Activated T-helper 17 cell treated with anti-CD3 and anti-CD28 coated beads, Interleukin-2, amount 50 U/mL, for 72 hours (primary cell): ENCODE results near the gene CMA1. TPM values are rescaled to one million over a fixed set of nuclear protein-coding genes. Genes with fewer than 3 reads are reported as not detected.

Experiments used
- ATAC-seq: fragments of 150-1000 bp; cut with Tn5 transposase; replicated peaks from 2 replicates; pipeline ENCODE4 v1.10.0; 2021; ENCODE audit warnings: mild to moderate bottlenecking, moderate library complexity
- H3K27ac Mint-ChIP-seq: one replicate; pipeline ENCODE4 v1.8.0; 2022; ENCODE audit warnings: mixed read lengths
- H3K27me3 Mint-ChIP-seq: one replicate; pipeline ENCODE4 v1.8.0; 2022; ENCODE audit warnings: mixed read lengths
- H3K36me3 Mint-ChIP-seq: one replicate; pipeline ENCODE4 v1.8.0; 2022; ENCODE audit warnings: low read depth, mild to moderate bottlenecking, mixed read lengths
- H3K4me1 Mint-ChIP-seq: one replicate; pipeline ENCODE4 v1.8.0; 2022; ENCODE audit warnings: mixed read lengths
- H3K4me3 Mint-ChIP-seq: one replicate; pipeline ENCODE4 v1.8.0; 2022; ENCODE audit warnings: mild to moderate bottlenecking, mixed read lengths
- H3K9me3 Mint-ChIP-seq: one replicate; pipeline ENCODE4 v1.8.0; 2022; ENCODE audit warnings: mixed read lengths
- total RNA-seq, 2 donors: library from RNA; stranded (reverse); gene quantifications; one replicate each; pipeline ENCODE4 v1.2.3, GENCODE V29; 2022

CMA1 gene
- total RNA-seq, 2 donors from 2014 or later, result 0.80 TPM; not detected in 1

GRCh38 chr14:24458736-24459135 lies 49.3 kb downstream of the CMA1 start:
- no peak overlapping the region for H3K4me3 Mint-ChIP-seq
- H3K36me3 Mint-ChIP-seq, result no peaks in the 10 kb centered on the region
- ATAC-seq, result no peak
- H3K4me1 Mint-ChIP-seq, result no peaks in the 10 kb centered on the region
- H3K27me3 Mint-ChIP-seq, result no peaks in the 10 kb centered on the region
- H3K9me3 Mint-ChIP-seq, result no peaks in the 10 kb centered on the region
- H3K27ac Mint-ChIP-seq, result no peak overlapping the region

GRCh38 chr14:24456980-24457379 lies 51.1 kb downstream of the CMA1 start:
- H3K4me1 Mint-ChIP-seq, result no peaks in the 10 kb centered on the region
- H3K27ac Mint-ChIP-seq, result no peak overlapping the region
- H3K4me3 Mint-ChIP-seq, result no peak overlapping the region
- H3K9me3 Mint-ChIP-seq, result no peaks in the 10 kb centered on the region
- peaks cover 3% of the 10 kb centered on the region for H3K27me3 Mint-ChIP-seq
- peak; percentile 60 for ATAC-seq
- no peaks in the 10 kb centered on the region for H3K36me3 Mint-ChIP-seq

Other genes with a start within 250 kb of the CMA1 start
- 10 to 100 TPM; 16.1 to 18.2 TPM for gene TGM1, start 245.1 kb downstream of the CMA1 start, total RNA-seq
- 10 to 100 TPM; 61.0 to 68.3 TPM for gene RABGGTA, start 236.7 kb downstream of the CMA1 start, total RNA-seq
- gene DHRS1, start 208.5 kb downstream of the CMA1 start, total RNA-seq, result 10 to 100 TPM; 12.6 to 14.2 TPM
- 10 to 100 TPM; 21.2 to 42.2 TPM for gene NOP9, start 208.4 kb downstream of the CMA1 start, total RNA-seq
- 10 to 100 TPM; 14.9 to 28.1 TPM for gene CIDEB, start 200.3 kb downstream of the CMA1 start, total RNA-seq
- 10 to 100 TPM in 1 of 2 donors, 1 to 10 TPM in 1; 8.7 to 13.5 TPM for gene LTB4R2, start 198.1 kb downstream of the CMA1 start, total RNA-seq
- gene LTB4R, start 196.8 kb downstream of the CMA1 start, total RNA-seq, result 10 to 100 TPM; 11.6 to 21.4 TPM
- 10 to 100 TPM in 1 of 2 donors, 1 to 10 TPM in 1; 2.3 to 10.5 TPM for gene ADCY4, start 173.2 kb downstream of the CMA1 start, total RNA-seq
- 10 to 100 TPM; 12.9 to 17.4 TPM for gene RIPK3, start 168.3 kb downstream of the CMA1 start, total RNA-seq
- under 1 TPM in 1 of 2 donors, not detected in 1; 0.66 TPM for gene NFATC4, start 140.1 kb downstream of the CMA1 start, total RNA-seq
- gene NYNRIN, start 109.3 kb downstream of the CMA1 start, total RNA-seq, result under 1 TPM in 1 of 2 donors, not detected in 1; 0.04 TPM
- 10 to 100 TPM; 11.1 to 14.6 TPM for gene CBLN3, start 78.6 kb downstream of the CMA1 start, total RNA-seq
- 100 to 1,000 TPM in 1 of 2 donors, 10 to 100 TPM in 1; 64.3 to 132 TPM for gene KHNYN, start 78.3 kb downstream of the CMA1 start, total RNA-seq
- gene SDR39U1, start 65.5 kb downstream of the CMA1 start, total RNA-seq, result 10 to 100 TPM; 36.6 to 45.7 TPM
- not detected for gene CTSG, start 68.0 kb upstream of the CMA1 start, total RNA-seq
- gene GZMH, start 101.4 kb upstream of the CMA1 start, total RNA-seq, result 1 to 10 TPM; 3.7 to 6.5 TPM
- gene GZMB, start 125.9 kb upstream of the CMA1 start, total RNA-seq, result 1,000 to 10,000 TPM; 1,048 to 1,422 TPM